ENCODE measurements around the gene IRF5. TPM values are rescaled to one million over a fixed set of nuclear protein-coding genes. Genes with fewer than 3 reads are reported as not detected.
A peak's percentile ranks its signal among the peaks of the same experiment; 100 is the strongest.

IRF5 gene, protein sequence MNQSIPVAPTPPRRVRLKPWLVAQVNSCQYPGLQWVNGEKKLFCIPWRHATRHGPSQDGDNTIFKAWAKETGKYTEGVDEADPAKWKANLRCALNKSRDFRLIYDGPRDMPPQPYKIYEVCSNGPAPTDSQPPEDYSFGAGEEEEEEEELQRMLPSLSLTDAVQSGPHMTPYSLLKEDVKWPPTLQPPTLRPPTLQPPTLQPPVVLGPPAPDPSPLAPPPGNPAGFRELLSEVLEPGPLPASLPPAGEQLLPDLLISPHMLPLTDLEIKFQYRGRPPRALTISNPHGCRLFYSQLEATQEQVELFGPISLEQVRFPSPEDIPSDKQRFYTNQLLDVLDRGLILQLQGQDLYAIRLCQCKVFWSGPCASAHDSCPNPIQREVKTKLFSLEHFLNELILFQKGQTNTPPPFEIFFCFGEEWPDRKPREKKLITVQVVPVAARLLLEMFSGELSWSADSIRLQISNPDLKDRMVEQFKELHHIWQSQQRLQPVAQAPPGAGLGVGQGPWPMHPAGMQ
- total RNA-seq (10 to 100 TPM in 6 of 9 donors, 1 to 10 TPM in 2, under 1 TPM in 1; 0.83 to 25.9 (median 11.2) TPM), polyA plus RNA-seq (10 to 100 TPM in 1 of 3 donors, 1 to 10 TPM in 2; 1.9 to 16.7 (median 8.1) TPM)
- long read RNA-seq, donor 1 = 0 reads
- long read RNA-seq, donor 2 = 0 reads
- long read RNA-seq, donor 3 = 0 reads
- long read RNA-seq, donor 4 = 0 reads
- long read RNA-seq, donor 5, partial matches to known transcripts = 3 of 9 reads
- long read RNA-seq, donor 5, other reads (novel, unspliced or antisense) = 3 of 9 reads
- long read RNA-seq, donor 6, partial matches to known transcripts = 0 of 2 reads
- long read RNA-seq, donor 6, other reads (novel, unspliced or antisense) = 2 of 2 reads
- long read RNA-seq, donor 7 = 0 reads
- long read RNA-seq, donor 8 = 0 reads
- long read RNA-seq, donor 9 = 0 reads
- long read RNA-seq, donor 10 = 0 reads

DNA sequence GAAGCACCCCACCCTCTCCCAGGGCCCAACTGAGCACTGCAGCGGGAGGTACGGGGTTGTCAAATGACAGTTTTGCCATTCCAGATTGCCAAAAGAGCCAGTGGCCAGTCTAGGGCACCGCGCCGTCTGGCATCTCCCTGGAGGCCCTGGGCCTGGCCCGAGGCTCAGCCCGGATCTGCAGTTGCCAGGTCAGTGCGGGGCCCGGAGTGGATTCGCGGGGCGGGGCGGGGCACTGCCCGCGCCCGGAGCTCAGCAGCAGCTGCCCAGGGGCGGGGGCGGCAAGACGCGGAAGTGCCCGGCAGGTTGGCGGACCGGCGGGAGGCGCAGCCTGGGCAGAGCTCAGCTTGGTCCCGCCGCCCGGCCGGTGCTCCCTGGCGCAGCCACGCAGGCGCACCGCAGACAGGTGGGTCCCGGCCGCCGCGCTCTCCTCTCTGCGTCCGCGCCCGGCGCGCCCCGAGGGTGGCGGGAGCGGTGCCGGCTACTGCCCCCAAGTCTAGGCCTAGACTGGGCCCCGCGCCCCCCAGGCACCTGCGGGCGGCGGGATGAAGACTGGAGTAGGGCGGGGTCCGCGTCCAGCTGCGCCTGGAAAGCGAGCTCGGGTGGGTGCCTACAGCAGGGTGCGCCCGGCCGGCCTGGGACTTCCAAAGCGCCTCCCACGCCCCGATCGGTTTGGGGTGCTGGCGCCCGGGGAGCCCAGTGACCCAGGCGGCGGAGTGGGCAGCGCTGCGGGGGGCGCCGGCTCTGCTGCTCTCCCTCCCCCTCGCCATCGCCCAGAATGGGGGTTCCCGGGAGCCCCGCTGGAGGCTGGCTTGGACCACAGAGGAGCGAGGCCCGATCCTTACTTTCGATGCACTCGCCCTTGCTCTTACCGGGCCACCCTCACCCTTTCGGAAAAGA lies at the start of gene IRF5:
IRF5 (plus strand) TSS at position 281 of the 897 bp plus-strand sequence. CDS start 4,155 bp downstream, outside the sequence.
- H3K27me3 ChIP-seq = no peaks in the 10 kb centered on the region
- TF ChIP-seq, protein P1, sequence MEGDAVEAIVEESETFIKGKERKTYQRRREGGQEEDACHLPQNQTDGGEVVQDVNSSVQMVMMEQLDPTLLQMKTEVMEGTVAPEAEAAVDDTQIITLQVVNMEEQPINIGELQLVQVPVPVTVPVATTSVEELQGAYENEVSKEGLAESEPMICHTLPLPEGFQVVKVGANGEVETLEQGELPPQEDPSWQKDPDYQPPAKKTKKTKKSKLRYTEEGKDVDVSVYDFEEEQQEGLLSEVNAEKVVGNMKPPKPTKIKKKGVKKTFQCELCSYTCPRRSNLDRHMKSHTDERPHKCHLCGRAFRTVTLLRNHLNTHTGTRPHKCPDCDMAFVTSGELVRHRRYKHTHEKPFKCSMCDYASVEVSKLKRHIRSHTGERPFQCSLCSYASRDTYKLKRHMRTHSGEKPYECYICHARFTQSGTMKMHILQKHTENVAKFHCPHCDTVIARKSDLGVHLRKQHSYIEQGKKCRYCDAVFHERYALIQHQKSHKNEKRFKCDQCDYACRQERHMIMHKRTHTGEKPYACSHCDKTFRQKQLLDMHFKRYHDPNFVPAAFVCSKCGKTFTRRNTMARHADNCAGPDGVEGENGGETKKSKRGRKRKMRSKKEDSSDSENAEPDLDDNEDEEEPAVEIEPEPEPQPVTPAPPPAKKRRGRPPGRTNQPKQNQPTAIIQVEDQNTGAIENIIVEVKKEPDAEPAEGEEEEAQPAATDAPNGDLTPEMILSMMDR (IDR thresholded peaks at IDR 0.05) = no peak
- peak in 1 of 2 donors; percentile 17 for TF ChIP-seq POLR2A (IDR thresholded peaks at IDR 0.05)
- intact Hi-C loops (cut with DNase I) = no loop called here
- WGBS, 4 donors = 0 to 2% (median 2%) methylated on average over 17 to 83 of the region's 83 CpGs
- H3K4me3 ChIP-seq = peak within 1 kb of the TSS; percentile 11 to 66 (median 42)
- peaks cover 3 to 7% of the 10 kb centered on the region in 2 donors for H3K4me1 ChIP-seq (replicated peaks in 1 of 2)
- H3K36me3 ChIP-seq (replicated peaks in 1 of 2) = no peaks in the 10 kb centered on the region
- no peaks in the 10 kb centered on the region for H3K9me3 ChIP-seq (replicated peaks in 1 of 3)
- peak within 1 kb of the TSS in 3 of 5 donors; percentile 60 to 76 (median 64) for H3K27ac ChIP-seq
- DNase-seq = peak; percentile 45 to 59 (median 51)

DNA sequence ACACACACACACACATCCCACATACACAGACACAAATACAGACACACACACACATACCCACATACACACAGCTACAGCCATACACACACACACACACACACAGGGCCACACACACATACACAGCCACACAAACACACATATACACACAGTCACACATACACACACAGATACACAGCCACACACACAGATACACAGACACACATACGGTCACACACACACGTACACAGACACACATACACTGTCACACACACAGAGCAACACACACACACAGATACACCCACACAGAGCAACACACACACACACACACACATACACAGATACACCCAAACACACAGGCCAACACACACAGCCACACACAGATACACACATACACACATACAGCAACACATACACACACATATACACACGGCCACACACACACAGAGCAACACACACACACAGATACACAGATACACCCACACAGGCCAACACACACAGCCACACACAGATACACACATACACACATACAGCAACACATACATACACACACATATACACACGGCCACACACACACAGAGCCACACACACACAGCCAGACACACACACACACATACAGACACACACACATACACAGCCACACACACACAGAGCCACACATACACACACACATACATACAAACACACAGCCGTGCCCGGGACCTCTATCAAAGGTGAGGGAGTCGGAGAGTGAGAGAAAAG lies 49.5 kb upstream of the IRF5 start:
- Histone ChIP-seq H3K4me1 (replicated peaks in 1 of 2) (no peaks in the 10 kb centered on the region), H3K36me3 (replicated peaks in 1 of 2) (no peaks in the 10 kb centered on the region), H3K9me3 (replicated peaks in 1 of 3) (no peaks in the 10 kb centered on the region), H3K4me3 (no peak overlapping the region), H3K27me3 (peaks cover 12% of the 10 kb centered on the region), H3K27ac (no peak overlapping the region)
- DNase-seq = no peak
- TF ChIP-seq, protein P1 (IDR thresholded peaks at IDR 0.05) = no peak
- TF ChIP-seq POLR2A (IDR thresholded peaks at IDR 0.05) = no peak
- WGBS, 4 donors = 79 to 88% (median 81%) methylated on average over 7 of the region's 7 CpGs
- intact Hi-C loops (cut with DNase I) = no loop called here

DNA sequence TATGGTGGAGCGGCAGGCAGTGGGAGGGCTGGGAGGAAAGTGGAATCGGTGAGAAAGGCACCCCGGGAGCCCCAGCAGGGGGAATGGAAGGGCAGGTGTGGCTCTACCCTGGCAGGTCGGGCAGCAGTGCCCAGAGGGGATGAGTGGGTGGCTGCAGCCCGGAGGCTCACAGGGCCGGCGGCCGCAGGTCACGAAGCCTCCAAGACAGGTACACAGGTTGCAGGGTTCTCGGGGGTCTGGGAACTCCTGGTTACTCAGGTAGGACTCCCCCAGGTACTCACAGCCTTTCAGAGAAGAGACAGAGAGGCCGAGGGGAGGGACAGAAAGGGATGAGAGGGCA lies 49.0 kb upstream of the IRF5 start:
- 75 to 83% (median 79%) methylated on average over 7 to 11 of the region's 11 CpGs for WGBS, 4 donors
- TF ChIP-seq, protein P1 (IDR thresholded peaks at IDR 0.05) = no peak
- no peak for TF ChIP-seq POLR2A (IDR thresholded peaks at IDR 0.05)
- intact Hi-C loops (cut with DNase I) = no loop called here
- Histone ChIP-seq H3K27me3 (peaks cover 12% of the 10 kb centered on the region), H3K4me1 (replicated peaks in 1 of 2) (no peaks in the 10 kb centered on the region), H3K9me3 (replicated peaks in 1 of 3) (no peaks in the 10 kb centered on the region), H3K27ac (no peak overlapping the region), H3K4me3 (no peak overlapping the region), H3K36me3 (replicated peaks in 1 of 2) (no peaks in the 10 kb centered on the region)
- no peak for DNase-seq
